Measurements from ENCODE around the gene SPDYE6. TPM values are rescaled to one million over a fixed set of nuclear protein-coding genes. Genes with fewer than 3 reads are reported as not detected.
"Not testable (repeated sequence)": the region's sequence is repeated elsewhere in the genome, so short reads cannot be mapped to it uniquely, and the experiment has no call there.

SPDYE6 gene
- total RNA-seq, 4 donors from 2014 or later: not detected

DNA sequence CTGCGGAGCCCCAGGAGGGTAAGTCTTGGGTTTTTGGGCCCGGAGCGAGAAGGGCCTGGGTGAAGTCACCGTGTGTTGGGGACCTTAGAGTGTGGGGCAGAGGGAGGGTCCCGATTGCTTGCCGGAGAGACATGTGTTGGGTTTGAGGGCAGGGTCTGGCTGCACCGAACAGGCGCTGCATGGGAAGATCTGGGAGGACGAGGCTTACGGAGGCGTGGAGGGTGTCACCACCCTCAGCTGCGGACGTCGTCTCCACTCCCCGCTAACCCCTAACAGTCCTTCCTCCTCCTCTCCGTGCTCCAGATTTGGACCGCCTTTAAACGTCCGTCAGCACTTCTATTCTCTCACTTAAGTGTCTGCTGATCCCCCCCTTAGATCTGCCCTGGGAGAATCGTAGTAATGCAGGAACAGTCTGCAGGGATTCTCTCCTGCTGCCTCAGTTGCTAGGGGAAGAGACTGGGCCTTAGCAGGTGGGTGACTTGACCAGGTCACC, 8.2 kb upstream of the SPDYE6 start:
- H3K27ac ChIP-seq: peak overlapping the region; percentile 82 to 96 (median 84)
- H3K4me3 ChIP-seq: peak overlapping the region; percentile 66 to 90 (median 84)
- WGBS, 2 donors: 1% methylated on average over 16 to 20 of the region's 20 CpGs
- not testable (repeated sequence) for H3K36me3 ChIP-seq; H3K4me1 ChIP-seq; H3K27me3 ChIP-seq; H3K9me3 ChIP-seq; DNase-seq (ENCODE audit: low spot score in 2 of 2)

DNA sequence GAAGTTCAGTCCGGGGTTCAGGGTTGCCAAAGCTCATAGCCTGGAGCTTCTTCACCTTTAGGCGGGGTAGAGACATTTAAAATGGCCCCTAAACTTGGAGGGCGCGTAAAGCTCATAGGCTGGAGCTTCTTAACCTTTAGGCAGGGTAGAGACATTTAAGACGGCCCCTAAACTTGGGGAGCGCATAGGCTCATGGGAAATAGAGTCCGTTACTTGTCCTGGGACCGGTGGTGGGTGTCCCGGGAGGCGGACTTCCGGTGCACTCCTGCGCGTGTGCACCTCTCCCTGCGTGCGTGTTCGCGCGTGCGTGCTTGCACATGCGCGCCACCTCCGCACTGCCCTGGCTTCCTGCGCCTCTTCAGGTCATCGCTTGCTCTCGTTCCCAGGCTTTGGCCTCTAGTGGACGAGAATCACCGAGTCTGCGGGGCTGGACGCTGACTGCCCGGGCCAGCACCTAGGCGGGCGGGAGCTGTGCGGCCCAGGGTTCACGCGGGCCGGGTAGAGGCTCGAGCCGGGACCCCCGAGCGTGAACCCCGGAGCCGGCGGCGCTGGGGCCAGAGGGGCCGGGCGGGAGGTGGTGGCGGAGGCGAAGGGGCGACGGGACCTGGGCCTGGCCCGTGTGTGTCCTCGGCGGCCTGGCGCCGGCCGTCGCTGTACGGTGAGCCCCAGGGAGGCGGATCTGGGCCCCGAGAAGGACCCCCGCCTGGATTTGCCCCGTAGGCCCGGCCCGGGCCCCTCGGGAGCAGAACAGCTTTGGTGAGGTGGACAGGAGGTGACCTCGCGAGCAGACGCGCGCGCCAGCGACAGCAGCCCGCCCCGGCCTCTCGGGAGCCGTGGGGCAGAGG, 7.5 kb upstream of the SPDYE6 start:
- H3K36me3 ChIP-seq, H3K27me3 ChIP-seq, H3K9me3 ChIP-seq, H3K4me1 ChIP-seq: not testable (repeated sequence)
- Histone ChIP-seq H3K4me3 (peak overlapping the region; percentile 66 to 90 (median 84)), H3K27ac (peak overlapping the region; percentile 82 to 96 (median 84))
- DNase-seq (ENCODE audit: low spot score in 2 of 2): peak; percentile 87 to 92
- 1% methylated on average over 21 to 28 of the region's 76 CpGs for WGBS, 2 donors
- TF ChIP-seq CTCF (IDR thresholded peaks at IDR 0.05): peak in 3 of 5 experiments; percentile 13 to 60 (median 48)
- peak; percentile 78 to 88 for TF ChIP-seq EP300 (IDR thresholded peaks at IDR 0.05)
- peak; percentile 31 to 70 for TF ChIP-seq POLR2A (IDR thresholded peaks at IDR 0.05)

DNA sequence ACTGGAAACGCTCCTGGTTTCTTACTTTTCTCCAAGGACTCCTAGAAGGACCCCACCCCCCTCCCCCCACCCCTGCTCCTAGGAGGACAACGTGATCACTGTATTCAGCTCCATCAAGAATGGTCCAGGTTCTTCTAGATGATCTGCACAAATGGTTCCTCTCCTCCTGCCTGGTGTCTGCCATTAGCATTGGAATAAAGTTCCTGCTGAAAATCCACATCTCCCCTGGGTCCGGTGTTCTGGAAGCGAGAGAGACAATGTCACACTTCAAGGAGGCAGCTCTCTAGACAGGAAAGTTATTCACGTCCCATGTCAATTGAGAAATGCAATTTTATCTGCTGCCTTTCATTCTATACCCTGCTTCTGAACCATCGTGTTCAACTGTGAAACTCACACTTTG, 9.3 kb downstream of the SPDYE6 start:
- H3K27me3 ChIP-seq; H3K4me3 ChIP-seq; H3K27ac ChIP-seq; DNase-seq (ENCODE audit: low spot score in 2 of 2); H3K9me3 ChIP-seq; H3K4me1 ChIP-seq; H3K36me3 ChIP-seq: not testable (repeated sequence)
- 67 to 77% methylated on average over 2 to 3 of the region's 6 CpGs for WGBS, 2 donors

DNA sequence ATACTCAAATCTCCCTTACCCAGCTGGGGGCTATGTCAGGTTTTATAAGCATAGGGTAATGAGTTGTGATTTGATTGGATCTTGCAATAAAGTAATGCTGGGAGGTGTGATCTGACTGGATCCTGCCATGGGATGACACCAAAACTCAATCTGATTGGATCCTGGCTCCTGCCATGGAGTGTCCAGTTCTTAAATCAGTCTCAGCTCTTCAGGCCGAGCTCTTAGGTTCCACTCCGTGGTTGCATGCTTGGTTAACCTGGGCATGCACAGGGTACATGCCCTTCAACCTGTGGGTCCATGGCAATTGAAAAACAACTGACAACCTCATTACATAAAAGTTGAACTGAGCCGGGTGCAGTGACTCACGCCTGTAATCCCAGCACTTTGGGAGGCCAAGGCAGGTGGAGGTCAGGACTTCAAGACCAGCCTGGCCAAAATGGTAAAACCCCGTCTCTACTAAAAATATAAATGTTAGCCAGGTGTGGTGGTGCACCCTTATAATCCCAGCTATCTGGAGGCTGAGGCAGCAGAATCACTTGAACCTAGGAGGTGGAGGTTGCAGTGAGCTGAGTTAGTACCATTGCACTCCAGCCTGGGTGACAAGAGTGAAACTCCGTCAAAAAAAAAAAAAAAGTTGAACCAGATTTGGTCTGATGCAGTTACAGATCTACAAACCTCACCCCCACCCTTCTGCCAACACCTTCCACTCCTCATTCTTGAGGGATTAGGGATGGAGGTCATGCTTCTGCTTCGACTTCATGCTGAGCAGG, 15.5 kb downstream of the SPDYE6 start:
- not testable (repeated sequence) for H3K4me3 ChIP-seq; H3K27ac ChIP-seq; H3K9me3 ChIP-seq; DNase-seq (ENCODE audit: low spot score in 2 of 2); H3K4me1 ChIP-seq; H3K27me3 ChIP-seq; H3K36me3 ChIP-seq
- WGBS, 2 donors: 89 to 96% methylated on average over 4 of the region's 7 CpGs

DNA sequence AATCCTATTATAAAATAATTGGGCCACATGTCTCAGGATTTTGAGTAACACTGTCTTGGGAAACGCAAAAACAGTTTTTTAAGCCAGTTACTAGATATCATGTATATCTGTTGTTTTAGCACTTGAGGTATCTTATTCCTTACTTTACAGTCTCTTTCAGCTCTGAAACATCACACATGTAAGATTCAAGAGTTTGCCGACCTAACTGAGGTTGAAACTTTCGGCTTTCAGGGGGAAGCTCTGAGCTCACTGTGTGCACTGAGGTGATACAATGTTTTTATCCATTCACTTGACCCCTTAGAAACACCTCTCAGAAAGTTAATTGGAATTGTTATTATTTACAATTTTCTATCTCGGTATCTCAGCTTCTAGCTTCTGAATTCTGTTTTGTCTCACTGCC, 18.8 kb downstream of the SPDYE6 start:
- H3K4me1 ChIP-seq; DNase-seq (ENCODE audit: low spot score in 2 of 2); H3K36me3 ChIP-seq; H3K4me3 ChIP-seq; H3K9me3 ChIP-seq; H3K27ac ChIP-seq; H3K27me3 ChIP-seq: not testable (repeated sequence)
- 74 to 91% methylated on average over 4 of the region's 4 CpGs for WGBS, 2 donors

DNA sequence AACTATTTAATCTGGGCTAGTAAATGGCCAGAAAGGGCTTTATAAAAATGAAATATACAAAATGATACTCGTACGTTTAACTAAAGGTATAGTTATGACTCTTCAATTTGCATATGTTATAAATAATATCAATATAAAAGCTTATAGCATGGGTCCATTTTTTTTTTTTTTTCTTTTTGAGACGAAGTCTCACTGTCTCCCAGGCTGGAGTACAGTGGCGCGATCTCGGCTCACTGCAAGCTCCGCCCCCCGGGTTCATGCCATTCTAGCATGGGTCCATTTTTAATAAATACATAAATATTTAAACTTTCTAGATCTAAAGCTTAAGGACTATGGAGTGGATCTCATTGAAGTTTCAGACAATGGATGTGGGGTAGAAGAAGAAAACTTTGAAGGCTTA, 19.2 kb downstream of the SPDYE6 start:
- 77 to 88% methylated on average over 6 to 8 of the region's 8 CpGs for WGBS, 2 donors
- not testable (repeated sequence) for H3K27ac ChIP-seq; H3K4me3 ChIP-seq; H3K36me3 ChIP-seq; H3K9me3 ChIP-seq; H3K4me1 ChIP-seq; DNase-seq (ENCODE audit: low spot score in 2 of 2); H3K27me3 ChIP-seq

GRCh38 chr7:102335574-102335973, 20.7 kb downstream of the SPDYE6 start:
- H3K4me1 ChIP-seq: not testable (repeated sequence)
- 86 to 87% methylated on average over 7 of the region's 7 CpGs for WGBS, 2 donors

DNA sequence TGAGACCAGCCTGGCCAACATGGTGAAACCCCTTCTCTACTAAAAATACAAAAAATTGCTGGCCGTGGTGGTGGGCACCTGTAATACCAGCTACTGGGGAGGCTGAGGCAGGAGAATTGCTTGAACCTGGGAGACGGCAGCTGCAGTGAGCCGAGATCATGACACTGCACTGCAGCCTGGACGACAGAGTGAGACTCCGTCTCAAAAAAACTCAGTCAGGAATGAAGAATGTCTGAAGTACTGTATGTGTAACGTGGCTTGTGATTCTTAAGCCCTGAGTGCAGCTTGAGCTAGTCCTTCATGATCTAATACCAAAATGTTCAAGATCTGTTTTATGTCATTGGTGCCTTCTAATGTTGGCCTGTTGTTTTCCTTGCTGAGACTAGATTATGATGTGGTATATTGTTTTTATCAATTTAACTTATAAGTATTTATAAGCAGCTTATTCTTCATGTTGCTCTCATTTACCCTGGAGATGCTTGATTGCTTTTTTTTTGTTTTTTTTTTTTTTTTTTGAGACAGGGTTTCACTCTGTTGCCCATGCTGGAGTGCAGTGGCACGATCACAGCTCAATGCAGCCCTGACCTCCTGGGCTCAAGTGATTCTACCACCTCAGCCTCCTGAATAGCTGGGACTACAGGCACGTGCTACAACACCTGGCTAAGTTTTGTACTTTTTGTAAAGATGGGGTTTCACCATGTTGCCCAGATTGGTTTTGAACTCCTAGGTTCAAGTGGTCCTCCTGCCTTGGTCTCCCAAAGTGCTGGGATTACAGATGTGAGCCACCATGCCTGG, 25.4 kb downstream of the SPDYE6 start:
- not testable (repeated sequence) for H3K9me3 ChIP-seq; H3K36me3 ChIP-seq; H3K4me3 ChIP-seq; H3K27ac ChIP-seq; H3K27me3 ChIP-seq; DNase-seq (ENCODE audit: low spot score in 2 of 2); H3K4me1 ChIP-seq
- WGBS, 2 donors: 83 to 88% methylated on average over 8 of the region's 8 CpGs

More at GRCh38 chr7:102335574-102335973, 20.7 kb downstream of the SPDYE6 start:
- H3K27ac ChIP-seq; H3K9me3 ChIP-seq; H3K4me3 ChIP-seq; DNase-seq (ENCODE audit: low spot score in 2 of 2); H3K27me3 ChIP-seq; H3K36me3 ChIP-seq: not testable (repeated sequence)

DNA sequence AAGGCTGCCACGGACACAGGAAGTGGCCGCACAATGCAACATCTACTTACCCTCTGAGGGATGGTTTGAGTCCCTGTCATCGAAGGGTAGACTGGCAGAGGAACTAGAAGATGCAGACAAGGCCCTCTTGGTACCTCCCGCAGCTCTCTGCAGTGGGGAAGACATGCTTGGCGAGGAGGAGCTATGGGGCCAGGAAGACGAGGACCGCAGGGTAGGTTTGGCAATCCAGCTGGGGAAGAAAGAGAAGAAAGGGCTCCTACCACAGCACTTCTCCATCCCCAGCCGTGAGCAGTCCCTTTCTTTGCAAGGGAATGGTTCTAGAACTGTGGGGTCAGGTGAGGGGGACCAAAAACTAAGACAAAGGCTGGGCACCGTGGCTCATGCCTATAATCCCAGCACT, 26.9 kb downstream of the SPDYE6 start:
- not testable (repeated sequence) for H3K9me3 ChIP-seq; H3K4me3 ChIP-seq; H3K36me3 ChIP-seq; DNase-seq (ENCODE audit: low spot score in 2 of 2); H3K27ac ChIP-seq; H3K27me3 ChIP-seq; H3K4me1 ChIP-seq
- 77 to 79% methylated on average over 9 of the region's 9 CpGs for WGBS, 2 donors

GRCh38 chr7:102328863-102329262, 27.4 kb downstream of the SPDYE6 start:
- not testable (repeated sequence) for DNase-seq (ENCODE audit: low spot score in 2 of 2); H3K4me1 ChIP-seq; H3K9me3 ChIP-seq; H3K27ac ChIP-seq; H3K36me3 ChIP-seq; H3K4me3 ChIP-seq; H3K27me3 ChIP-seq
- WGBS, 2 donors: 59 to 64% methylated on average over 5 of the region's 5 CpGs

GRCh38 chr7:102327183-102327582, 29.1 kb downstream of the SPDYE6 start:
- H3K27me3 ChIP-seq: peaks cover 0 to 14% of the 10 kb centered on the region in 2 donors
- not testable (repeated sequence) for H3K27ac ChIP-seq; DNase-seq (ENCODE audit: low spot score in 2 of 2); H3K36me3 ChIP-seq; H3K4me1 ChIP-seq; H3K9me3 ChIP-seq; H3K4me3 ChIP-seq
- 81 to 83% methylated on average over 6 of the region's 6 CpGs for WGBS, 2 donors
